ENCODE measurements around the gene LRAT.

Gene LRAT

DNA sequence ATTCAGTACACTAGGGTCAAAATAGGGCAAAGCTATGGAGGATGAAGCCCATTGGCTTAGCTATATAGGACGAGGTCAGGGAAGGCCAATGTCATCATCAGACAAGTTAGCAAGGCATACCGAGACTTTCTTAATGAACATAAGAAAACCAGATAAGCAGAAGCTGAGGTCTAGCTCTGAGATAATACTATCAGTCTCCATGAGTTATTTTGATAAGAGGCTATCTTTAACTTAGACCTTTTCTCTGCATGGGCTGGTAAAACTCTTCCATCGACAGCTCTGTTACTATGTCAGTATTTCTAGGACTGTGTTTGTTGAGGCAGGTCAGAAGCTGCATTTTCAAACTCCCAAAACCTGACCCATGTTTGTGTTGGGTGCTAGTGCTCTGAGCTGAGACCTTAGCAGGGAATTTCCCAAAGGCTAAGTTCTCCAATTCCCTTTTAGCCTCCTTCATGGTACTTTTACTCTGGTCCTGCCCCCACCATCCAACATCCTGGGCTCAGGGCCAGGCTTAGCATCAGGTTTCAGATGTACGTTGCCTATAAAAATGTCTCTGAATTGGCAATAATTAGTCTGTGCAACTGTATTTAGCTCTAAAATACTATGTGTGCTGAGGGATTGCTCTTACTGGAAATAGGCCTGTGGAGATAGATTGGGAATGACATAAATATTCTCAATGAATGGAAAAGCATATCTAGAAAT is 29.3 kb upstream of the LRAT start:
- TF ChIP-seq CREB1 (IDR thresholded peaks at IDR 0.05; ENCODE audit: low read depth) (no peak), FOXM1 (IDR thresholded peaks at IDR 0.05; ENCODE audit: borderline replicate concordance, low read depth) (no peak), NFIC (IDR thresholded peaks at IDR 0.05) (no peak), RAD21 (IDR thresholded peaks at IDR 0.05; ENCODE audit: low read depth) (no peak), ZBTB7A (IDR thresholded peaks at IDR 0.05; ENCODE audit: low read depth) (no peak), CEBPB (IDR thresholded peaks at IDR 0.05) (no peak), TCF12 (IDR thresholded peaks at IDR 0.05; ENCODE audit: low read depth) (no peak), TAF1 (IDR thresholded peaks at IDR 0.05; ENCODE audit: low read depth) (no peak), EGR1 (IDR thresholded peaks at IDR 0.05) (no peak), TEAD4 (IDR thresholded peaks at IDR 0.05) (no peak), EP300 (IDR thresholded peaks at IDR 0.05; ENCODE audit: borderline replicate concordance) (no peak), YY1 (IDR thresholded peaks at IDR 0.05; ENCODE audit: low read depth) (no peak)
- TF ChIP-seq, protein P1, sequence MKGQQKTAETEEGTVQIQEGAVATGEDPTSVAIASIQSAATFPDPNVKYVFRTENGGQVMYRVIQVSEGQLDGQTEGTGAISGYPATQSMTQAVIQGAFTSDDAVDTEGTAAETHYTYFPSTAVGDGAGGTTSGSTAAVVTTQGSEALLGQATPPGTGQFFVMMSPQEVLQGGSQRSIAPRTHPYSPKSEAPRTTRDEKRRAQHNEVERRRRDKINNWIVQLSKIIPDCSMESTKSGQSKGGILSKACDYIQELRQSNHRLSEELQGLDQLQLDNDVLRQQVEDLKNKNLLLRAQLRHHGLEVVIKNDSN (IDR thresholded peaks at IDR 0.05) = no peak
- TF ChIP-seq, protein P2, sequence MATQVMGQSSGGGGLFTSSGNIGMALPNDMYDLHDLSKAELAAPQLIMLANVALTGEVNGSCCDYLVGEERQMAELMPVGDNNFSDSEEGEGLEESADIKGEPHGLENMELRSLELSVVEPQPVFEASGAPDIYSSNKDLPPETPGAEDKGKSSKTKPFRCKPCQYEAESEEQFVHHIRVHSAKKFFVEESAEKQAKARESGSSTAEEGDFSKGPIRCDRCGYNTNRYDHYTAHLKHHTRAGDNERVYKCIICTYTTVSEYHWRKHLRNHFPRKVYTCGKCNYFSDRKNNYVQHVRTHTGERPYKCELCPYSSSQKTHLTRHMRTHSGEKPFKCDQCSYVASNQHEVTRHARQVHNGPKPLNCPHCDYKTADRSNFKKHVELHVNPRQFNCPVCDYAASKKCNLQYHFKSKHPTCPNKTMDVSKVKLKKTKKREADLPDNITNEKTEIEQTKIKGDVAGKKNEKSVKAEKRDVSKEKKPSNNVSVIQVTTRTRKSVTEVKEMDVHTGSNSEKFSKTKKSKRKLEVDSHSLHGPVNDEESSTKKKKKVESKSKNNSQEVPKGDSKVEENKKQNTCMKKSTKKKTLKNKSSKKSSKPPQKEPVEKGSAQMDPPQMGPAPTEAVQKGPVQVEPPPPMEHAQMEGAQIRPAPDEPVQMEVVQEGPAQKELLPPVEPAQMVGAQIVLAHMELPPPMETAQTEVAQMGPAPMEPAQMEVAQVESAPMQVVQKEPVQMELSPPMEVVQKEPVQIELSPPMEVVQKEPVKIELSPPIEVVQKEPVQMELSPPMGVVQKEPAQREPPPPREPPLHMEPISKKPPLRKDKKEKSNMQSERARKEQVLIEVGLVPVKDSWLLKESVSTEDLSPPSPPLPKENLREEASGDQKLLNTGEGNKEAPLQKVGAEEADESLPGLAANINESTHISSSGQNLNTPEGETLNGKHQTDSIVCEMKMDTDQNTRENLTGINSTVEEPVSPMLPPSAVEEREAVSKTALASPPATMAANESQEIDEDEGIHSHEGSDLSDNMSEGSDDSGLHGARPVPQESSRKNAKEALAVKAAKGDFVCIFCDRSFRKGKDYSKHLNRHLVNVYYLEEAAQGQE (IDR thresholded peaks at IDR 0.05; ENCODE audit: low read depth) = no peak
- TF ChIP-seq, protein P3, sequence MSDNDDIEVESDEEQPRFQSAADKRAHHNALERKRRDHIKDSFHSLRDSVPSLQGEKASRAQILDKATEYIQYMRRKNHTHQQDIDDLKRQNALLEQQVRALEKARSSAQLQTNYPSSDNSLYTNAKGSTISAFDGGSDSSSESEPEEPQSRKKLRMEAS (IDR thresholded peaks at IDR 0.05) = no peak

DNA sequence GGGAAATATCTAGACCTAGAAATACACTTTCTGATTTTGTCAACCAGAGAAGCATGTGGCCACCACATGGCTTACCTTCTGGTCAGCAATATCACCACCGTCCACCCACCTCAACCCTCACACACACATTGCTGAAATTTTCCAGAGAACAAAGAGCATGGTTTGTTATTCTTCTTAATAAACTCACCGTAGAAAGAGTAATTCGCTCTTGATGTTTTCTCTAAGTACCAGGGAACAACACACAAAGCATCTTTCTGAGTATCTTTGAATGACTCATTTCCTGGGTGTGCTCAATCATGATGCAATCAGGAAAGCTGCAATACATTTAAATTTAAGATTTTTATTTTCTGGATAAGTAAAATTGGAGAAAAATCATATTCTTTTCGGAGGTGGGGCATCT is 24.7 kb upstream of the LRAT start:
- TF ChIP-seq TAF1 (IDR thresholded peaks at IDR 0.05; ENCODE audit: low read depth) (no peak), EGR1 (IDR thresholded peaks at IDR 0.05) (no peak), TCF12 (IDR thresholded peaks at IDR 0.05; ENCODE audit: low read depth) (no peak), CEBPB (IDR thresholded peaks at IDR 0.05) (no peak), EP300 (IDR thresholded peaks at IDR 0.05; ENCODE audit: borderline replicate concordance) (no peak), RAD21 (IDR thresholded peaks at IDR 0.05; ENCODE audit: low read depth) (no peak), CREB1 (IDR thresholded peaks at IDR 0.05; ENCODE audit: low read depth) (no peak), YY1 (IDR thresholded peaks at IDR 0.05; ENCODE audit: low read depth) (no peak)
- TF ChIP-seq, protein P2 (IDR thresholded peaks at IDR 0.05; ENCODE audit: low read depth) = no peak

DNA sequence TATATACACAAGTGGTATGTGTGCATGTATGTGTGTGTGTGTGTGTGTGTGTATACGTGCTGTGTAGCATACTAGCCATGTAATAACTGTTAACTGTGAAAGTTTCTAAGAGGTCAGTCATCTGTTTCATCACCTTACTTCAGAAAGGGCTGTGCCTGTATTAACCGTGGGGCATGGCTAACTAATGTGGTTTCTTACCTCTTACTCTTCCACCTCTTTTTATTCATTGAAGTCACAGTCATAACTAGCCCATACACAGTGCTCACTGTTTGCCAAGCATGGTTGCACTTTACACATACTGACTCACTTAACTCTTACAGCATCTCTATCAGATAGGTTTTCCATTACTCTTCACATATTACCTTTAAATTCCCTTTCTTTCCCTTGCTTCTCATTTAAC is 23.7 kb upstream of the LRAT start:
- TF ChIP-seq EGR1 (IDR thresholded peaks at IDR 0.05) = no peak
- no peak for TF ChIP-seq NFIC (IDR thresholded peaks at IDR 0.05)
- TF ChIP-seq CEBPB (IDR thresholded peaks at IDR 0.05) = no peak
- TF ChIP-seq FOXM1 (IDR thresholded peaks at IDR 0.05; ENCODE audit: borderline replicate concordance, low read depth) = no peak
- TF ChIP-seq TAF1 (IDR thresholded peaks at IDR 0.05; ENCODE audit: low read depth) = no peak
- no peak for TF ChIP-seq ZBTB7A (IDR thresholded peaks at IDR 0.05; ENCODE audit: low read depth)
- TF ChIP-seq, protein P2 (IDR thresholded peaks at IDR 0.05; ENCODE audit: low read depth) = no peak
- no peak for TF ChIP-seq YY1 (IDR thresholded peaks at IDR 0.05; ENCODE audit: low read depth)

DNA sequence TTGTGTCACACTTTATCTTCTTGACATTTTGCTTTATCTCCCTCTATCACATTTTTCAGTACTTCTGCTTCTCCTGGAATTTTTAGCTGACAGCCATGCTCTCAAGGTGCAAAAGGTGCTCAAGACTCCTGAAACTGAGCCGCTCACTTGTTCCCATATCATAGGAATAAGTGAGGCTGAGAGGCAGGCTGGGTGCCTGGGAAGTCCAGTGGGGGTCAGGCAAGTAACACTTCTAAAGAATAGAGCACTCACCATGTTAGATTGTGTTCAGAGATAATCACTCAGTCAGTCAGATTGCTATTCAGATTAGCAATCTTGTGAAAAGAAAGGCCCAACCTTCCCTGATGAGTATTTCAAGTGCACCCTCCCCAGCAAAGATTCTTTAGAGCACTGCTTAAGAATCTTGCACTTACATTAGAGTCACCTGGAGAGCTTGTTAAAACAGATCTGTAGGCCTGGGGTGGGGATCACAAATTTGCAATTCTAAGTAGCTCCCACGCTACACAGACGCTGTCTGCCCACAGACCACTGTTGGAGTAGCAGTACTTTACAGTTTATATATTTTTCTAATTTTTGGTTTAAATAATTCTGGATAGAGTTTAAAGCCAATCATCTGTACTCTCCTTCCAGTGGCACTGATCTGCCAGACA is 23.1 kb upstream of the LRAT start:
- TF ChIP-seq NFIC (IDR thresholded peaks at IDR 0.05) = no peak
- TF ChIP-seq TAF1 (IDR thresholded peaks at IDR 0.05; ENCODE audit: low read depth) = no peak
- TF ChIP-seq, protein P1 (IDR thresholded peaks at IDR 0.05) = no peak
- no peak for TF ChIP-seq YY1 (IDR thresholded peaks at IDR 0.05; ENCODE audit: low read depth)
- TF ChIP-seq TCF12 (IDR thresholded peaks at IDR 0.05; ENCODE audit: low read depth) = no peak
- TF ChIP-seq CEBPB (IDR thresholded peaks at IDR 0.05) = no peak
- no peak for TF ChIP-seq ZBTB7A (IDR thresholded peaks at IDR 0.05; ENCODE audit: low read depth)
- no peak for TF ChIP-seq FOXM1 (IDR thresholded peaks at IDR 0.05; ENCODE audit: borderline replicate concordance, low read depth)
- TF ChIP-seq EGR1 (IDR thresholded peaks at IDR 0.05) = no peak
- no peak for TF ChIP-seq TEAD4 (IDR thresholded peaks at IDR 0.05)
